ENCODE results near the gene SH3PXD2B.

The SH3PXD2B gene

GRCh38 chr5:172453206-172453985 is 929 bp downstream of the SH3PXD2B start:
- DNase-seq (ENCODE audit: low spot score) = no peak

- no peak for DNase-seq (ENCODE audit: low spot score)
Observed at GRCh38 chr5:172452398-172453205, 1.7 kb downstream of the SH3PXD2B start.

- DNase-seq (ENCODE audit: low spot score) = no peak
Observed at GRCh38 chr5:172451771-172452197, 2.5 kb downstream of the SH3PXD2B start.

DNA sequence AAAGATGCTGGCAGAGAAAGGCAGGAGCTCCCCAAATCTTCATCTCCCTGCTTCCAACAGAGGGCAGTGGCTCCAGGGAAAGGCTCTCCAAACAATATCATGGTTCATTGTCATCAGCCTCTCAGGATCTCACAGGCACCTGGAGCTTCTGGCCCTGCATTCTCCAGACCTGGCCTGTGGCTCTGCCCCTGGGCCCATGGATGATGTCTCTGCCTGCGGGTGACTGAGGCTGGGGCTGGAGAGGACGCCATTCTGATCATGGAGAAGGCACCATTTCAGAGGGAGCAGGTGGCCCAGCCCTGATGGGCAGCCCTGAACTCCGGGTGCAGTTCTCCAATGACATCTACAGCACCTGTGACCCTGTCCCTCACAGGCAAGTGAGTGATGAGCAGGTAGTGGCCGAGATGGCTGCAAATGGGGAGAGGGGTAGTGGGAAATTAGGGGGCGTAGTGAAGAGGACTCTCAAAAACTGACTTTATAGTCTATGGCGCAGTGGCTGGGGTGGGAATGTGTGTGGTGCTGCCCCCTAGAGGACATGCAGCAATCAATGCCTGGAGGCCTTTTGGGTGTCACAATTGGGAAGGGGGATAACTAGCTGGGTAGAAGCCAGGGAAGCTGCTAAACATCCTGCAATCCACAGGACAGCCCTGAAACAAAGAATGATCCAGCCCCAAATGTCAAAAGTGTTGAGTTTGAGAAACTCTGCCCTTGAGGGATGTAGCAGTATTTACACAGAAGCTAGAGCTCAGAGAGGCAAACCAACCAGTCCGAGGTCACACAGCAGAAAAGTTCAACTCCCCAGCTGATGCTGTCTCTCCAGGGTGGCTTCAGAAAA is 3.2 kb downstream of the SH3PXD2B start:
- peak; percentile 29 for DNase-seq (ENCODE audit: low spot score)

- DNase-seq (ENCODE audit: low spot score) = no peak
Observed at GRCh38 chr5:172450453-172450852, 3.9 kb downstream of the SH3PXD2B start.

DNA sequence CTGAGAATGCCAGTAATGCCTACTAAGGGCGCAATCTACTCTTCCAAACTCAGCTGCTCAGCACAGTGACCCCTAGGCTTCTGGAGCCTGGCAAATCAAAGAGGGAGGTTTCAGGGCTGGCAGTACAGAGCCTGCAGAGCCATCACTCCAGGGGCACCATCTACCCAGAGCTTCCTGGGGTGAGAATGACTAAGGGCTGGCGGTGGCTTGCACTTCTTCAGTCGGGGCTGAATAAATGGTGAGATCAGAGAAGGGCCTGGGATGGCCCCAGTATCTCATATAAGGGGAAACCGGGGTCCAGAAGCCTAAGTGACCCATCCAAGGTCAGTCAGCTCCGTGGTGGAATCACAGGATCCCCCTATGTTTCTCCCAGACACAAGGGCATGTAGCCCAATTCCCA is 5.3 kb downstream of the SH3PXD2B start:
- no peak for DNase-seq (ENCODE audit: low spot score)

GRCh38 chr5:172447646-172448365 is 6.5 kb downstream of the SH3PXD2B start:
- DNase-seq (ENCODE audit: low spot score) = no peak

- no peak for DNase-seq (ENCODE audit: low spot score)
Observed at GRCh38 chr5:172446336-172447051, 7.8 kb downstream of the SH3PXD2B start.

DNA sequence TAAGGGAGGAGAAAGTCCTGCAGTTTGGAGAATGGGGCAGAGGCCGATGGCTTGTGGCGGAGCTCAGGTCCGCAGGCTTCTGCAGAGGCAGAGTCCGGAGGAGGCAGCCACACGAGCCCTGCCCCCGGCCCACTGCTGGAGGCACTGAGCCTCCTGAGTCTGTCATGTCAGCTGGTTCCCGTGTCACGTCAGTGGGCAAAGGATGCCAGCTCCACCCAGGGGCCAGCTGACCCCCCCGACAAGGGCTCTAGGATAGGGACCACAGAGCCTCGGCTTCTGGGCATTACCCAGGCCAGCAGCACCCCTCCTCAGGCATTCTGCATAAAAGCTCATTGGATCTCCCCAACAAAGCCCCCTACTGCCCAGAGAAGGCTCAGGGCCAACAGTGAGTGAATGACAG is 8.5 kb downstream of the SH3PXD2B start:
- no peak for DNase-seq (ENCODE audit: low spot score)

DNA sequence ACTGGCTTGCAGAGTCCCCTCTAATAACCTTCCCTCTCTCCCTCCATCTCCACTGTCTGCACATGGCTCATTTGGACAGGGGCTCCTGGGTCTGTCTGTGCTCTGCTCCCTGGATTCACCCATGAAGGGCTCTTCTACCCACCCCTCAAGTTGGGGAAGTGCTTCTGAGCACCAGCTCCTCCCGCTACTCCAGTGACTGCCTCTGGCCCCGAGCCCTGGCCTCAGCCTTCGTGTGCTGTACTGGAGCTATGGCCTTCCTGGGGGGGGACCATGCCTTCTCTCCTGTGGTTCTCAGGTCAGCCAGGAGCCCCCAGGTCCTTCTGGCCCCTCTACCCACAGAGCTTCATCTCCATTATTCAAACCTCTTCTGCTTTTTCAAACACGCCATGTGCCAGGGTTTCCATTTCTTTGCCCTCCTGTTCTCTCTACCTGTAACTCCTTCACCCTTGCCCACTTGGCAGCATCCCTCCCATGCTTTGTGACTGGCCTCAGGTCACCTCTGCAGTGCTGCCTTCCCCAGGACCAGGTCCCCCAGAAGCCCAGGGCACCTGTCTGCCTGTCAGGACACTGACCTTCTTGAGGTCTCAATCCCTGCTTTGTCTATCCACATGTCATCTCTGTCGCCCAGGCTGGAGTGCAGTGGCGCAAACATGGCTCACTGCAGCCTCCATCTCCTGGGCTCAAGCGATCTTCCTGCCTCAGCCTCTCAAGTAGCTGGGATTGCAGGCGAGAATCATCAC is 9.5 kb downstream of the SH3PXD2B start:
- DNase-seq (ENCODE audit: low spot score) = no peak

GRCh38 chr5:172444110-172444510 is 10.2 kb downstream of the SH3PXD2B start:
- no peak for DNase-seq (ENCODE audit: low spot score)

GRCh38 chr5:172443441-172444109 is 10.8 kb downstream of the SH3PXD2B start:
- DNase-seq (ENCODE audit: low spot score) = no peak

DNA sequence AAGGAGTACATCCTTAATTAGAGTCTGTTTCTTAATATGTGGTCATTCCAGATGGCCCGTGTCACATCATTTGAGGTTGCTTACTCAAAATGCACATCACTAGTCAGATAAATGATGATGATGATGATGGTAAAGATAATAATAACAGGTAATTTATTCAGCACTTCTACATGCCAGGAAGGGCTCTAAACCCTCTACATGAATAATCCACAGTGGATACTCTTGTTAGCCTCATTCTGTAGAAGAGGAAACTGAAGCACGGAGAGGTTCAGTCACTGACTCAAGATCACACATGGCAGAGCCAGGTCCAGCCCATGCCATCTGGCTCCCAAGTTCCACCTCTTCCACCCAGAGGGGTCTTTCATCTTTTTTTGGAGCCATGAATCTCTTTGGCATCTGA is 11.7 kb downstream of the SH3PXD2B start:
- DNase-seq (ENCODE audit: low spot score) = no peak

DNA sequence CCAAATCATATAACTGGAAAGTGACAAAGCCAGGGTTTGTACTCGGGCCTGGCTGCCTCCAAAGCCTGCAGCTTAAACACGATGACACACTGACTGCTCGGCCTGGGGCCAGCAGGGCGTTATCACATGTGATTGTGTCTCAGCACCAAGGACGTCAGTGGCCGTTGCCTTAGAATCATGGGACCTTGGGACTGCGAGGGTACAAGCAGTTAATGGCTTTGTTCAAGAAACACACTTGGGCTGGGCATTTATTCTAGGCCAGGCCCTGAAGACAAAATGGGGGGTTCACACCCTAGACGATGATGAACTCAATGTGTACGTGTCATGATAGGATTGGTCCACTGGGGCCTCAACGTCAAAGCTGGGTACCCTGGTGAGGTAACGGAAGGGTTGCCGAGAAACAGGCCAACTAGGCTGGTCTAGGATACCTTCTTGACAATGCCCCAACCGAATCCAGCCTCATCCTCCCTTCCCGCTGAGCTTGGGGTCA is 13.0 kb downstream of the SH3PXD2B start:
- no peak for DNase-seq (ENCODE audit: low spot score)

DNA sequence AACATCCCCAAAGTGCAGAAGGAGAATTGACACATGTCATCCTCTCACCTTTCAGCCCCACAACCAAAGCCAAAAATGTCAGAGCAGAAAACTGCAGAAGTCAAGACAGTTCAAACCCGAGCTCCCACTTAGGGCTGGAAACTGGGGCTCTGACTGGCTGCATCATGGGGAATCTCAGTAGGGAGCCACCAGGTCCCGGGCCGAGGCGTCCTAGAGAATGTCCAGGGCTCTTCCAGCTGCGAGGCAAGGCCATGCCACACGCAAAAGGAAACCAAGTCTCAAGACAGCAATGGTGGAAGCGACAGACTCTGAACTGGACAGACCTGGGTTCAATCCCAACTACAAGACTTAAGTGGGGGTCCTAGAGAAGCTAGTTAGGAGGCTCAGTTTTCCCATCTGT is 13.8 kb downstream of the SH3PXD2B start:
- no peak for DNase-seq (ENCODE audit: low spot score)

- no peak for DNase-seq (ENCODE audit: low spot score)
Observed at GRCh38 chr5:172439785-172440477, 14.4 kb downstream of the SH3PXD2B start.

- DNase-seq (ENCODE audit: low spot score) = no peak
Observed at GRCh38 chr5:172438319-172438668, 16.0 kb downstream of the SH3PXD2B start.

GRCh38 chr5:172437445-172438318 is 16.6 kb downstream of the SH3PXD2B start:
- DNase-seq (ENCODE audit: low spot score) = peak; percentile 18

Data from hematopoietic multipotent progenitor cell treated with erythropoietin and hydrocortisone succinate and interleukin-3 and kit ligand, for 15 days (in vitro differentiated cells).